D341Med (cell line): Measurements from ENCODE around the gene SFMBT2.
"Not testable (repeated sequence)": the region's sequence is repeated elsewhere in the genome, so short reads cannot be mapped to it uniquely, and the experiment has no call there.

Experiments
- DNase-seq: peaks from one replicate; pipeline ENCODE4 v3.0.0; 2012; ENCODE audit warnings: low spot score

SFMBT2 gene

DNA sequence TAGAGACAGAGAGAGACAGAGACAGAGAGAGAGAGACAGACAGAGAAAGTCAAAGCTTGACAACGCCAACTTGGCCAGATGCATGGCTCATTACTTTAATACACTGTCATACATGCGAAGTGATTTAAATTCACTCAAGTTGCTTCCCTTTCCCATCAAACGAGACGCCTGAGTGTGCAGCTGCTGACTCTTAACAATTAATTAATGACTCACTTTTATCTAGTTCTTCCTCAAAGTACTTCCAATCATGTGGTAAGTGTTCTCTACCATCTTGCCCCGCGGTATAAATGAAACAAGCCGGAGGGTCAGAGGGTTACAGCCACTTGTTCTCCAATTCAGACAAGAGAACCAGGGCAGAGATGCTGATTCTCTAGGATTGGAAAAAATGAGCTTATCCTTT is 90.8 kb downstream of the SFMBT2 start:
- no peak for DNase-seq

DNA sequence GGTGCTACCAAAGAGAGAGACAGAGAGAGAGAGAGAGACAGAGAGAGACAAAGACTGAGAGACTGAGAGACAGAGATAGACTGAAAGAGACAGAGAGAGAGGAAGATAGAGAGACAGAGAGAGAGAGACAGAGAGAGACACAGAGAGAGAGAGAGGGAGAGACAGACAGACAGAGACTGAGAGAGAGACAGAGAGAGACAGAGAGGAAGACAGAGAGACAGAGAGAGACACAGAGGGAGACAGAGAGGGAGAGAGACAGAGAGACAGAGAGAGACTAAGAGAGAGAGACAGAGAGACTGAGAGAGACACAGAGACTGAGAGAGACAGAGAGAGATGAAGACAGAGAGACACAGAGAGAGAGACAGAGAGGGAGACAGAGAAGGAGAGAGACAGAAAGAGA is 91.2 kb downstream of the SFMBT2 start:
- no peak for DNase-seq

DNA sequence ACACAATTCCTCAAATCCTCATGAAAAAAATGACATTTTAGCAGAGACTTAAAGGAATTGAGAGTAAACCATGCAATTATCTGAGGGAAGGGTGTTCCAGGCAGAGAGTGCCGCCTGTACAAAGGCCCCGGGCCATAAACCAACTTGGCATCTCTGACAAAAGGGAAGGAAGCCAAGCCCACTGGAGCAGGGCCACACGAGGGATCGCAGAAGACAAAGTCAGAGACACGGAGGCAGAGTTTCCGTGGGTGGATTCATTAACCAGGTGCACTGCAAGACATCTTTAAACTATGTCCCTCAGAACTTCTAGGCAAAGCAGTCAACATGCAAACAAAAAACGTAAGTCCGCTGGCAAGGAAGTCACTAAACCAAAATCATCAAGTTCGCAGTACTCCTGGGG is 92.0 kb downstream of the SFMBT2 start:
- no peak for DNase-seq

DNA sequence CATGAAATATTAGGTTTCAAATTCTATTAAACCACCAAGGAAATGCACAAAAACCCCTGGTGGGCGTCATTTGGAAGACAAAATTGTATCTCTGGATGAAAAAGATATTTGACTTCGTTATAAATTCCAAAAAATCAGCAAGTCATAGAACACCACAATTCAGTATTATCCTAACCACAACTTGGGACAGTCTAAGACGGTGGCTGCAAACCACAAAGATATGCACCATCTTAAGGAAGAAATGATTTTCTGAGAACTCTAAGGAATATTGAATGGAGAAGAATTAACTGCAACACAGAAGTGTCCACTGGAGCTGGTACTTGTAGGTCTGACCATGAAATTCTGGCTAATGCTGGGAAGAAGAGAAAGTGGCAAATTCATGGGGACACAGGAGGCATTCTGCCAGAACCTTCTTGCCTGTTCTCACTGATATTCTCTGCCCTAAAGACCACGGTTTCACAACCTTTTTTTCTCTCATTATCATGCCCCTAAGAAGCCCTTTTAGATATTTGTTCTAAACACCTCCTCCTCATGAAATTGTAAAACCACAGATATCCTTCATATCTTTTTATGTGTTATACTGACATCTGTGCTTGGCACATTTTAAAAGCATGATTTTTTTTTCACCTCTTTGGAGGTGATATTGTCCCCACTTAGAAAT is 92.9 kb downstream of the SFMBT2 start:
- DNase-seq, result no peak

DNA sequence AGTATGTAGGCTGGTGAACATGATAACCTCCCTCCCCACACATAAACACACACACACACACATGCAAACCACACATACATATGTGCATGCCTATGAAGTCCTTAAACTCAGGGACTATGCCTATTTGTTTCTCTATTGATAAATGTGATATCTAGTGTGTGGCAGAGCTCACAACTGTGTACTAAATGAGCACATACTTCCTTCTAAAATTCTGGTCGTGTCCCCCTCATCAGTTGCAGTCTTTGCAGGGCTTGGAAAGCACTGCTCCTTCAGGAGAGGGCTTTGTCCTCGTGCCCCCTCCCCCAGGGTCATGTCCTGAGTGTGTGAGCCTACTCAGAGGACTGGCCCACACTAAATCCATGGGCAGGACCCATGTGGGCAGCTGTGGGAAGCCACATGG is 94.0 kb downstream of the SFMBT2 start:
- no peak for DNase-seq

DNA sequence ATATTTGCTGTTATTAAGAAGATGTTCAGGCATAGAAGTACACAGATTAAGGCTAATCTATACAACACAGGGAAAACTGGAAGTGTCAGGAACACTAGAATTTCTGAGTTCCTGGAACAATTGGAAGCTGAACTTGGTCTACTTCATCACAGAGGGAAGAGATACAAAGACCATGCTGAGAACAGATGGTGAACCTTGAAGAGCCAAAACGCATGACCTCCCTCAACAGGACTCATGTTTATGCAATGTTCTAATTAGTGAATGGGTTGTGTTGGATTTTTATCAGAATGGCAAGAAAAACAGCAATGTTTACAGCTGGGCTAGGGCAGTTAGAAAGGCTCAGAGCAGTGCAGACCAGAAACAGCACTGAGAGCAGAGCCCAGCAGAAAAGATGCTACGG is 94.9 kb downstream of the SFMBT2 start:
- no peak for DNase-seq

DNA sequence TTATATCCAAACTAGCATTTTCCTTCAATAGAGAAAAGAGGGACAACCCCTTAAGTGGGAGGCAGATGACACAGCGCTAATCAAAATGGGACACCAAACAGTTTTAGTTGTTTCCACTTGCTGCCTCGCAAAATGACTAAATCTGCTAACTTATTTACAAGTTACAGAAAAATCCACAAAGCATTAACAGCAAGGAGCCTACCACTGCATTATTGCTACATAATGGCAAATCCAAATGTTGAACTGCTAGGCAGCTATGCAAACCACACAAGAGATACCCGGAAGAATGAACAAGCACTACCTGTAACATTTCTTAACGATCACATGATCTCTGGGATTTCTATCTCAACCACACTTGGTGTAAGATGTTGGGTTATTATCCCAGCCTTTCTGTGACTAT is 96.7 kb downstream of the SFMBT2 start:
- DNase-seq, result no peak

DNA sequence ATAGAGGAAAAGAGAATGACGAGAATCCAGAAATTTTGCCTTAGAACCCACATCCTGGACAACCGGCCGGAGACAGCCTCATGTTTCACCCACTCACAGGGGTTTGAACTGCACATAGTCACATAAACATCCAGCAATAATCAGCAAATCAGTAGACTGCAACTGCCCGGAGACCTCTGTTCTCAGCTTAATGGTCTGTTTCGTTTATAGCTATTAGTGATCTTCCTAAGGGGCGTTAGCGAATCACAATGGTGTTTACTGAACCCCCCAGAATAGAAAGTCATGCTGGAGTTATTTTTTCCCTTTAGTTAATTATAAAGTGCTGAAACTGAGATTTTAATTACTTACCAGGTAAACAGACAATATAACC is 98.4 kb downstream of the SFMBT2 start:
- DNase-seq, result no peak

DNA sequence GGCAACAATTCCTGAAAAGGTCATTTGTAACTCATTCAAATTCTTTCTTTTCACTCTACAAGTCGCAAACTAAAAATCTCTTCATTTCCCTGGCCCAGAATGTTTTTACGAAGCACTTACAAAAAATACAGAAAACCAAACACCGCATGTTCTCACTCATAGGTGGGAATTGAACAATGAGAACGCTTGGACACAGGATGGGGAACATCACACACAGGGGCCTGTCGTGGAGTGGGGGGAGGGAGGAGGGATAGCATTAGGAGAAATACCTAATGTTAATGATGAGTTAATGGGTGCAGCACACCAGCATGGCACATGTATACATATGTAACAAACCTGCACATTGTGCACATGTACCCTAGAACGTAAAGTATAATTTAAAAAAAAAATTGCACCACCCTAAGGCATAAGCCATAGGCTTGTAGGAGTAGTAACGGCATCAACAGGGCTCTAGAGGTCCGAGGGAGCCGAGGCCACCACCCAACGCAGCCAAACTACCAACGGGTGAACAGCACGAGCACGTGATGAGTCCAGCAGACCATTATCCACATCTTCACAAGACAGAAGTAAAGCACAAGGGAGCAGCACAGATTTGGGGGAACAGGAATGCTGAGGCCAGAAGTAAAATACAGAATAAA is 98.9 kb downstream of the SFMBT2 start:
- not testable (repeated sequence) for DNase-seq

DNA sequence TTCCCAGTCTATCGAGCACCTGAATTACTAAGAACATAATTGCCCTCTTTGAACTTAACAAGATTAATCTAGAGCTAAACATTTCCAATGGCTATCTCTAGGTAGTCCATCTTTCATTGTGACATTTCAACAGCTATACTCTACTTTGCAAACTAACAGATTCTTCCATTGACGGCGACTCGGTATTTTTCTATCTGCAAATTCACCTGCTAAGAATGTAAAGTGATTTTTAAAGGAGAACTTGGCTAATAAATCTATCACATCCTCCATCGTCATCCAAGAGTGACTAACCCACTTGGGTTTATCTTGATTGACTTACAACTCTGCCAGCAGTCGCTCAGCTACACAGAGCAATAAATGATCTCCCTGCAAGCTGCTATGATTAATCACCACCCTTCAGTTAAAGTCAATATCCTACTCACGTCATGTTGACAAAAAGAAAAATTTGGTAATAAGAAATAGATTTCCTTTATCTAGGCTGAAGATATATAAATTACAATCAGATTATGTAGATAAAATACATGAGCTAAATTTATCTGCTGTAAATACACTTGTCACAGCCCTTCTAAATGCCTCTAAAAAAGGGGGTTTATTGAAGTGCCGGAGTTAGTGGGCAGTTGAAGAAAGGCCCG is 99.5 kb downstream of the SFMBT2 start:
- DNase-seq, result no peak

DNA sequence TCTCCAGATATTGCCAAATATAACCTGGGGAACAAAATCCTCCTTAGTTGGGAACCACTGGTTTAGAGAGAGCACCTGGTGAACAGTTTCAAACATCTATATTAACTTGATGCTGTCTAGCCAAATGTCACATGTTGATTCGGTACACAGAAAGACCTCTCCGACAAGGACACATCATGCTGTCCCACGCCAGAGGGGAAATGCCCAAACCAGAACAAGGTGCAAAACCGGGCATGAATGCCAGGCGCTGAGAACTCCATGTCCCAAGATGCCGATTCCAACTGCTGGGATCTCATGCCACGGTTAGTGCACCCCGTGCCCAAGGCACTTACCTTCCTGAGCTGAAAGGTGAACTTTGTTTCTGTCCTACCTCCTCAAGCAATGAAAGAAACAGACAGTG is 100.8 kb downstream of the SFMBT2 start:
- DNase-seq, result no peak

DNA sequence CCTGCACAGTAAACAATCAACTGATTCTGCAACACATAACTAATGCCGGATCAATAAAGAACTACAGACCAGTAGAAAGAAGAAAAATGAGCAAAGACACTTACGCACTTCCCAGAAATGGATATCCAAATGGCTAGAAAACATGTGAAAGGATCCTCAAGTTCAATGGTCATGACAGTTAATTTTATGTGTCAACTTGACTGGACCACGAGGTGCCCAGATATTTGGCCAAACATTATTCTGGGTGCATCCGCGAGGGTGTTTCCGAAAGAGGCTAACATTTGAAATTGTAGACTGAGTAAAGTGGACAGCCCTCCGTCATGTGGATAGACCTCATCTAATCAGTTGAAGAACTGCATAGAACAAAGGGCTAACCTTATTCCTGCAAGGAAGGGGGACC is 102.0 kb downstream of the SFMBT2 start:
- no peak for DNase-seq

DNA sequence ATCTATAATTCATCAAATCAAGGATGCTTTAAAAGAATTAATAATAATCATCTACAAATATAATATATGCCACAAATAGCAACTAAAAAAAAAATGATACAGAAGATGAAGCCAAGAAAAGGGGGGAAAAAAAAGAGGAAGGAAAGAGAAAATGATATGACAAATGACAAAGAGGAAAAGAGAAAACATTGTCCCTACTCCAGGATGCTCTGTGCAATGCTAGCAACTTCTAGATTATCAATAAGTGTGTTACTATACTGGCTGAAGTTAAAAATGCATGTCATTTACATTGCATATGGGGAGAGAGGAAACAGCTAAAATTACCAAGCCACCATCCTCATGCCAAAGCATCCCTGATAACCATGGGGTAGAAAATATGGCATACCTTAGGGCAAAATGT is 104.2 kb downstream of the SFMBT2 start:
- DNase-seq, result no peak

DNA sequence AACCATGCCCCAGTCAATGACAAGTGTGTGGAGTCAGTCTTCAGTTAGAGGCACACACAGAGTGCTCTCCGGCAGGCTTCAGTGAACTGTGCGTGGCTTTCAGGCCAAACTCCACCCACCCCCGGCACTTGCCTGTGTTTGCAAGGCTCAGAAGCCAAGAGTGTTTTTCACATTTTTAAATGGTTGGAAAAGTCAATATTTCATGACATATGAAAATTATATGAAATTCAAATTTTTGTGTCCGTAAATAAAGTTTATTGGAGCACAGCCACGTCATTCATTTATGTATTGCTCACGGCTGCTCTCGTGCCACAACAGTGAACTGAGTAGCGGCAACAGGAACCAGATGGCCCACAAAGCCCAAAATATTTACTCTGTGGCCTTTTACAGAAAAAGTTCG is 104.7 kb downstream of the SFMBT2 start:
- no peak for DNase-seq

DNA sequence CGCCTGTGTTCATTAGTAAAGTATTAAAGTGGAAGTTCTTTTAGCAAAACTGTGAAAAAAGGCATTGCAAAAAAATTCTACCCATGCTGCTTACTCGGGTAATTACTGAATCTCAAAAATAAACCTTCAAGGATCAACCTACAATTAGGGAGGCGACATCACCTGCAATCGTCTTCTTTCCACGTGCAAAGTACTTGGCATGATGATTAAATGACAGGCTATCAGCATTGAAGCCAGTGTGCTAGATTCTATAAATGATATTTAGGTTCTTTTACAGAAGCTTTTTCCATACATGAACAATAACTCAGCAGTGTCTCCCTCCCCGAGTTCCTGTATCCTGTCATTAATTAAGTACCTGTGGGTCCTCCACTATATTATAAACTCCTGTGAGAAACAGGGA is 105.8 kb downstream of the SFMBT2 start:
- DNase-seq, result no peak

DNA sequence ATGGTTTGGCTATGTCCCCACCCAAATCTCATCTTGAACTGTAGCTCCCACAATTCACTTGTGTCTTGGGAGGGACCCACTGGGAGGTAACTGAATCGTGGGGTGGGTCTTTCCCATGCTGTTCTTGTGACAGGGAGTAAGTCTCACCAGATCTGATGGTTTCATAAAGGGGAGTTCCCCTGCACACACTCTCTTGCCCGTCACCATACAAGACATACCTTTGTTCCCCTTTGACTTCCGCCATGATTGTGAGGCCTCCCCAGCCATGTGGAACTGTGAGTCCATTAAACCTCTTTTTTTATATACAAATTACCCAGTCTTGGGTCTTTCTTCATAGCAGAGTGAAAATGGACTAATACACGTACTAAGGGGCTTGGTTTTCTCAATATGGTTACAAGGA is 106.7 kb downstream of the SFMBT2 start:
- DNase-seq, result no peak

DNA sequence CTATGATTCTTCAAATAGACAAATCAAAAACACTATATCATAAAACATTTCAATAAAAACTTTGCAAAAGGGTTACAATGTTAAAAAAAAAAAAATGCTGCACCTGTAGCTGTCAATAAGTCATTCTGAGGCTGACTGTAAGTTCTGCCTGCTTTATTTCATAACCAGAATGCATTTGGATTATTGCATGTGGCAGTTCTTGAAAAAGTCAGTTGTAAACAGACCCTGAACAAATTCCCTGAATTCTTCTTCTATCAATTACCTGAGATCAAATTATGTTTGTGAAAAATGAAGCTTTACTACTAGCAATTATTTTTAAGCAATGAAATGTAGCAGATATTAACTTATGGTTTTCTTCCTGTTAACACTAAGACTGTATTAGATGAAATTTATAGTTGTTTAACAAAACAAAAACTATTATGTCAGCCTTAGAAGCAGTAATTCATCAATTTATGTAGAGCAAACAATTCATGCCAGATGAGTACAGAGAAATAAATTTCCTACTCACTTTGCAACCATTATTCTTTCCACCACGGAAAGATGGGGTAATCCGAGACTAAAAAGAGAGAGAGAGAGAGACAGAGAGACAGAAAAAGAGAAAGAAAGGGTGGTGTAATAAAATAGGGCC is 107.8 kb downstream of the SFMBT2 start:
- DNase-seq, result no peak

DNA sequence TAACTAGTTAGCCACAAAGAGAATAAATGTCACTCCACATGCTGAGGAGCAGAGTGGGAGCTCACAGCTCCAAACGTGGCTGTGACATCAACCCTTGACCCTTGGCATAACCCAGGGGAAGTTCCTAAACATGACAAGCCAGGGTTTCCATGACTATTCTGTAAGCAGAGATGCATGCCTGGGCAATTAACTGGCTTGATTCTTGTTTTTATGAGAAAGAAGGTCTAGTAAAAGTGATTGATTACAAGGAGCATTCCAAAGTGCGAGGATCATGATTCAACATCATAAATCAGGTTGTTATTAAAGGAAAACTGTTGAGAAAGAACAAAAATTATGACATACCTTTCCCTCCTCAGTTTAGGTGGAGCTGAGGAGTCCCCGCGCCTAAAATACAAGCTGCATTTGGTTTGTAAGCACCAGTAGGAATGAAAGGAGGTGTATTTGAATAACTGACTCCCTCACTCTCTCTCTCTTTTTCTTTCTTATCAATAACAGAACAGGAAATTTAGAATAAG is 108.4 kb downstream of the SFMBT2 start:
- no peak for DNase-seq

DNA sequence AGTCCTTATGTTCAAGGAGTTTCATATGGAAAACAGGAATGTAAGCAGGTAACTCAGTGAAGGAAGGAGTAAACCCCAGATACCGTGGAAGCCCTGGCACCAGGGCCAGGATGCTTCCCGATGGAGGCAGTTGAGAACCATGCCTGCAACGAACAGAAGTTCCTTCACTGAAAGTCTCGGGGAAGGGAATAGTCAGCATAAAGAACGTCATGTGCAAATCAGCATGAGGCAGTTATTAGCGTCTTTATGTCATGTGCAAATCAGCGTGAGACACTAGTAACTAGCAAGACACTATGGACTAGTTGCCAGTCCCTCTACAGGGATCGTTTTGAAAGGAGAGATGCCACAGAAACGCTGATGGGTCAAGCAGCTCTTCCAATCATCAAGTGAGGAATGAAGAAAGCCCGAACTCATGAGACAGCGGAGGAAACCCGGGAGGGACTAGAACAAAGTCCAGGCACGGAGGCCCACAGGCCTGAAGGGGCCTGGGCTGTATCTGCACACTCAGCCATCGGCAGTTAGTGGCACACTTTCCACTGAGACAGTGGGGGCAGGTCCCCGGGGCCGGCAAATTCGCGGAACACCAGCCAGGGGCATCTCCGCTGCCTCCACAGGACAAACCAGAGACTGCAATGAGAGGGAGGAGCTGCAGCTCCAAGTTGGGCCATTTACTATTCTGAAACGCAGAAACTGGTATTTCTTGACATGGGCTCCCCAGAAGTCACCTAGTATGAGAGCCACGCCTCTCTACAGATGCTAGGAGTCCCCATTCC is 109.6 kb downstream of the SFMBT2 start:
- DNase-seq, result no peak

DNA sequence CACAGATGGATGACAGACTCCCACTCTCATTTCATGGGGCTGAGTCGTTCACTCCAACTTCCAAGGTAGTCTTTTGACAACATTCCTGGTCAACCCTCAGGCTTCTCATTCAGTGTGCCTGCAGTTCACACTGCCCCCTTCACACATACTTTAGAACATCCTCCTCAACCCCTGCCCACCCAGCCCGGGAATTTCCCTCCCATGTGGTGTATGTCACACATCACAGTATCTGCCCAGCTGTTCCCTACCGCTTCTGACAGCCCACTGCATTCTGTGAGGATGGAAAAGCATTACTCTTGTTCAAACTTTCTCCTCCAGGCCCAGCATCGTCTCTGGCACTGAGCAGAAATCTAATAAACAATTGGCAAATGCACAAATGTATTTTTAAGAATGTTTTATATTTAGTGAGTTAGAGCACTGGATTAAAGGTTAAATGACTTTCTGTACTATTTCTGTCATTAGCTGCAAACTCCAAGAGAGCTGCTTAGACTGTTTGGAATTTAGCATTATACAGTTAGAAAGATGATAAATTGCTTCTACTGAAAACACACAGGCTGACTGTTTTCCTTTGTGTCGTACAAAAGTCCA is 110.4 kb downstream of the SFMBT2 start:
- DNase-seq, result no peak

DNA sequence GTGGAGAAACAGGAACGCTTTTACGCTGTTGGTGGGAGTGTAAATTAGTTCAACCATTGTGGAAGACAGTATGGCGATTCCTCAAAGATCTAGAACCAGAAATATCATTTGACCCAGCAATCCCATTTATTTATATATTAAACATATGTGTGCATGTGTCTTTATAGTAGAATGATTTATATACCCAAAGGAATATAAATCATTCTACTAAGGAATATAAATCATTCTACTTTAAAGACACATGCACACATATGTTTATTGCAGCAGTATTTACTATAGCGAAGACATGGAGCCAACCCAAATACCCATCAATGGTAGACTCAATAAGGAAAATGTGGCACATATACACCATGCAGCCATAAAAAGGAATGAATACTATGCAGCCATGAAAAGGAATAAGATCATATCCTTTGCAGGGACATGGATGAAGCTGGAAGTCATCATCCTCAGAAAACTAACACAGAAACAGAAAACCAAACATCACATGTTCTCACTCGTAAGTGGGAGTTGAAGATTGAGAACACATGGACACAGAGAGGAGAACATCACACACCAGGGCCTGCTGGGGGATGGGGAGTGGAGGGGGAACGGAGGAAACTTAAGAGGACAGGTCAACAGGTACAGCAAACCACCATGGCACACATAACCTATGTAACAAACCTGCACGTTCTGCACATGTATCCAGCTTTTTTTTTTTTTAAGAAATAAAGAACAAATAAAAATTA is 111.1 kb downstream of the SFMBT2 start:
- DNase-seq, result not testable (repeated sequence)
